GM23338 (cell line): ENCODE results near the gene STX8. TPM values are rescaled to one million over a fixed set of nuclear protein-coding genes. Genes with fewer than 3 reads are reported as not detected.

Experiments
- ATAC-seq: fragments of 200-7000 bp; cut with Tn5 transposase; 3 replicates; pipeline ENCODE4 v1.9.1; 2020
- DNase-seq: peaks from one replicate; pipeline ENCODE4 v3.0.0-alpha.2; 2015; ENCODE audit warnings: low spot score
- H2AFZ ChIP-seq: fragments of 200-600 bp; sonication (generic); 2 replicates; pipeline ENCODE4 v1.8.0; 2016; ENCODE audit warnings: antibody characterized with exemption, mild to moderate bottlenecking, moderate library complexity
- H3F3A ChIP-seq: fragments of 200-600 bp; sonication (generic); replicated peaks from 2 replicates; pipeline ENCODE4 v1.8.0; 2017; ENCODE audit warnings: antibody characterized with exemption, mixed run types, low read depth
- H3K27ac ChIP-seq: fragments of 200-600 bp; sonication (generic); 2 replicates; pipeline ENCODE4 v1.6.1; 2016; ENCODE audit warnings: low read depth
- H3K27me3 ChIP-seq: fragments of 200-600 bp; sonication (generic); 2 replicates; pipeline ENCODE4 v1.8.0; 2016; ENCODE audit warnings: mild to moderate bottlenecking, mixed run types, moderate library complexity; ENCODE audit not compliant: insufficient read depth
- H3K36me3 ChIP-seq: fragments of 200-600 bp; sonication (generic); 2 replicates; pipeline ENCODE4 v1.8.0; 2016; ENCODE audit warnings: mild to moderate bottlenecking; ENCODE audit not compliant: insufficient read depth
- H3K4me1 ChIP-seq: fragments of 200-600 bp; sonication (generic); 2 replicates; pipeline ENCODE4 v1.8.0; 2016; ENCODE audit warnings: mild to moderate bottlenecking, moderate library complexity; ENCODE audit not compliant: insufficient read depth
- H3K4me2 ChIP-seq: fragments of 200-600 bp; sonication (generic); 2 replicates; pipeline ENCODE4 v1.7.1; 2017; ENCODE audit warnings: mixed run types
- H3K4me3 ChIP-seq: fragments of 200-600 bp; sonication (generic); 2 replicates; pipeline ENCODE4 v1.6.1; 2016; ENCODE audit warnings: mixed run types
- H3K79me2 ChIP-seq: fragments of 200-600 bp; sonication (generic); replicated peaks from 2 replicates; pipeline ENCODE4 v1.8.0; 2017; ENCODE audit warnings: mild to moderate bottlenecking; ENCODE audit not compliant: insufficient read depth
- H3K9me2 ChIP-seq: fragments of 200-600 bp; sonication (generic); 2 replicates; pipeline ENCODE4 v1.8.0; 2017; ENCODE audit not compliant: insufficient read depth
- H4K20me1 ChIP-seq: fragments of 200-600 bp; sonication (generic); replicated peaks from 2 replicates; pipeline ENCODE4 v1.8.0; 2017; ENCODE audit warnings: mild to moderate bottlenecking; ENCODE audit not compliant: insufficient read depth
- H3K27ac Mint-ChIP-seq: 2 replicates; pipeline ENCODE4 v1.8.0; 2020; ENCODE audit warnings: inconsistent platforms, mild to moderate bottlenecking, moderate library complexity, mixed read lengths
- H3K27me3 Mint-ChIP-seq: 3 replicates; pipeline ENCODE4 v1.8.0; 2022; ENCODE audit warnings: low read depth, mild to moderate bottlenecking, moderate library complexity, mixed read lengths, inconsistent platforms; ENCODE audit not compliant: insufficient read depth, poor library complexity
- H3K36me3 Mint-ChIP-seq: 3 replicates; pipeline ENCODE4 v1.8.0; 2021; ENCODE audit warnings: low read depth, mild to moderate bottlenecking, inconsistent platforms, moderate library complexity, mixed read lengths
- H3K4me1 Mint-ChIP-seq: 3 replicates; pipeline ENCODE4 v1.8.0; 2020; ENCODE audit warnings: mild to moderate bottlenecking, inconsistent platforms, mixed read lengths
- H3K4me3 Mint-ChIP-seq: 3 replicates; pipeline ENCODE4 v1.8.0; 2021; ENCODE audit warnings: moderate library complexity, mild to moderate bottlenecking, inconsistent platforms, mixed read lengths
- H3K9me3 Mint-ChIP-seq: 3 replicates; pipeline ENCODE4 v1.8.0; 2020; ENCODE audit warnings: moderate library complexity, mild to moderate bottlenecking, inconsistent platforms, mixed read lengths
- CREB1 ChIP-seq: fragments of 250-450 bp; sonication (Bioruptor Pico); IDR thresholded peaks from 2 replicates; pipeline ENCODE4 v1.5.0; 2020; ENCODE audit warnings: low read depth, mild to moderate bottlenecking, moderate library complexity
- EZH2 ChIP-seq: fragments of 200-600 bp; sonication (generic); IDR thresholded peaks from one replicate; pipeline ENCODE4 v1.8.0; 2017; ENCODE audit warnings: antibody characterized with exemption, mild to moderate bottlenecking, low read depth; ENCODE audit not compliant: unreplicated experiment
- EZH2phosphoT487 ChIP-seq: fragments of 200-600 bp; sonication (generic); IDR thresholded peaks from one replicate; pipeline ENCODE4 v1.8.1; 2018; ENCODE audit warnings: antibody characterized with exemption; ENCODE audit not compliant: unreplicated experiment
- JUNB ChIP-seq: IDR thresholded peaks from one replicate; pipeline ENCODE4 v1.6.1; 2016; ENCODE audit warnings: antibody characterized with exemption; ENCODE audit not compliant: unreplicated experiment
- NANOG ChIP-seq: IDR thresholded peaks from 2 replicates; pipeline ENCODE4 v1.6.1; 2016; ENCODE audit warnings: antibody characterized with exemption, borderline replicate concordance
- POLR2AphosphoS5 ChIP-seq: IDR thresholded peaks from 2 replicates; pipeline ENCODE4 v1.6.1; 2016; ENCODE audit warnings: antibody characterized with exemption, low read depth
- STAT1 ChIP-seq: IDR thresholded peaks from one replicate; pipeline ENCODE4 v1.6.1; 2016; ENCODE audit warnings: antibody characterized with exemption; ENCODE audit not compliant: unreplicated experiment
- ZNF114 ChIP-seq: fragments of 250-450 bp; sonication (Bioruptor Pico); IDR thresholded peaks from 2 replicates; pipeline ENCODE4 v1.5.0; 2020; ENCODE audit warnings: mild to moderate bottlenecking, moderate library complexity
- ZNF331 ChIP-seq: fragments of 250-450 bp; sonication (Bioruptor Pico); IDR thresholded peaks from 2 replicates; pipeline ENCODE4 v1.5.0; 2020; ENCODE audit warnings: low read depth, mild to moderate bottlenecking, moderate library complexity
- polyA plus RNA-seq: library from polyadenylated mRNA; unstranded; fragments of >200 nt; fragmentation: Nextera tagmentation; extraction: Ambion mirVana; gene quantifications from 2 replicates; pipeline ENCODE4 v1.2.1, GENCODE V29; 2016
- total RNA-seq: library from RNA; depleted of rRNA; stranded (reverse); fragments of >200 nt; shearing (Covaris generic); gene quantifications from 2 replicates; pipeline ENCODE4 v1.2.3, GENCODE V29; 2014
- TF ChIP-seq, protein P1 (sequence below): IDR thresholded peaks from 2 replicates; pipeline ENCODE4 v1.6.1; 2016; ENCODE audit warnings: antibody characterized with exemption
- TF ChIP-seq, protein P2 (sequence below): IDR thresholded peaks from one replicate; pipeline ENCODE4 v1.6.1; 2018; ENCODE audit warnings: antibody characterized with exemption; ENCODE audit not compliant: unreplicated experiment
- TF ChIP-seq, protein P3 (sequence below): fragments of 250-450 bp; sonication (Bioruptor Pico); IDR thresholded peaks from 2 replicates; pipeline ENCODE4 v1.5.0; 2020; ENCODE audit warnings: mild to moderate bottlenecking, moderate library complexity
- TF ChIP-seq, protein P4 (sequence below), 2 experiments: fragments of 200-600 bp in 1 of 2; sonication (generic) in 1 of 2; conservative IDR thresholded peaks; 2 replicates each; pipeline versions ENCODE4 v1.5.1 to v1.6.1; 2016 to 2017; ENCODE audit warnings: antibody characterized with exemption in 2 of 2, low read depth in 2 of 2, mild to moderate bottlenecking in 2 of 2, moderate library complexity in 1 of 2

Gene STX8
- total and polyA plus RNA-seq, 2 experiments from 2014 or later = 59.4 to 82.3 TPM

DNA sequence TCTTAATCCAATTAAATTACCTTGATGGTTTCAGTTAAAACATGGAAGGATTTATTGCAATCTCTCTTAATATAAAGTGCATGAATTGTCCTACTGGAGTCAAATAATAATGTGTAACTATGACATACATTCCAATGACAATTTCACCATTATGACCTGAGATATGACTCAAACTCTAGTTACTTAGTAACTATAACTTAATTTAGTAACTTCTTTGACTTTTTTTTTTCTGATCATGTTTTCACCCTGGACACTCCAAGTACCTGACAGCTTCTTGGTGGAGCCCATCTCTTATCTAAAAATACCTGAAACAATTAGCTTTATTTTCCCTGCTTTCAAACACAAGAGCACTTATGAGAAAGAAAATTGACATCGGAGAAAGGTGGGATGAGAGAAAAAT is 123.7 kb downstream of the STX8 start:
- Histone ChIP-seq H3K4me2 (no peak overlapping the region), H2AFZ (no peak overlapping the region), H3K4me1 (no peaks in the 10 kb centered on the region), H3F3A (no peaks in the 10 kb centered on the region), H3K27me3 (no peaks in the 10 kb centered on the region), H3K79me2 (no peaks in the 10 kb centered on the region), H3K9me2 (no peaks in the 10 kb centered on the region), H3K27ac (no peak overlapping the region), H4K20me1 (no peaks in the 10 kb centered on the region), H3K4me3 (no peak overlapping the region), H3K36me3 (no peaks in the 10 kb centered on the region)
- H3K27ac Mint-ChIP-seq = no peak overlapping the region
- H3K36me3 Mint-ChIP-seq = no peaks in the 10 kb centered on the region
- ATAC-seq = no peak
- no peak overlapping the region for H3K4me3 Mint-ChIP-seq
- no peak for DNase-seq
- no peaks in the 10 kb centered on the region for H3K4me1 Mint-ChIP-seq
- TF ChIP-seq, protein P1, sequence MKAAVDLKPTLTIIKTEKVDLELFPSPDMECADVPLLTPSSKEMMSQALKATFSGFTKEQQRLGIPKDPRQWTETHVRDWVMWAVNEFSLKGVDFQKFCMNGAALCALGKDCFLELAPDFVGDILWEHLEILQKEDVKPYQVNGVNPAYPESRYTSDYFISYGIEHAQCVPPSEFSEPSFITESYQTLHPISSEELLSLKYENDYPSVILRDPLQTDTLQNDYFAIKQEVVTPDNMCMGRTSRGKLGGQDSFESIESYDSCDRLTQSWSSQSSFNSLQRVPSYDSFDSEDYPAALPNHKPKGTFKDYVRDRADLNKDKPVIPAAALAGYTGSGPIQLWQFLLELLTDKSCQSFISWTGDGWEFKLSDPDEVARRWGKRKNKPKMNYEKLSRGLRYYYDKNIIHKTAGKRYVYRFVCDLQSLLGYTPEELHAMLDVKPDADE = no peak
- no peak for TF ChIP-seq NANOG
- TF ChIP-seq, protein P2, sequence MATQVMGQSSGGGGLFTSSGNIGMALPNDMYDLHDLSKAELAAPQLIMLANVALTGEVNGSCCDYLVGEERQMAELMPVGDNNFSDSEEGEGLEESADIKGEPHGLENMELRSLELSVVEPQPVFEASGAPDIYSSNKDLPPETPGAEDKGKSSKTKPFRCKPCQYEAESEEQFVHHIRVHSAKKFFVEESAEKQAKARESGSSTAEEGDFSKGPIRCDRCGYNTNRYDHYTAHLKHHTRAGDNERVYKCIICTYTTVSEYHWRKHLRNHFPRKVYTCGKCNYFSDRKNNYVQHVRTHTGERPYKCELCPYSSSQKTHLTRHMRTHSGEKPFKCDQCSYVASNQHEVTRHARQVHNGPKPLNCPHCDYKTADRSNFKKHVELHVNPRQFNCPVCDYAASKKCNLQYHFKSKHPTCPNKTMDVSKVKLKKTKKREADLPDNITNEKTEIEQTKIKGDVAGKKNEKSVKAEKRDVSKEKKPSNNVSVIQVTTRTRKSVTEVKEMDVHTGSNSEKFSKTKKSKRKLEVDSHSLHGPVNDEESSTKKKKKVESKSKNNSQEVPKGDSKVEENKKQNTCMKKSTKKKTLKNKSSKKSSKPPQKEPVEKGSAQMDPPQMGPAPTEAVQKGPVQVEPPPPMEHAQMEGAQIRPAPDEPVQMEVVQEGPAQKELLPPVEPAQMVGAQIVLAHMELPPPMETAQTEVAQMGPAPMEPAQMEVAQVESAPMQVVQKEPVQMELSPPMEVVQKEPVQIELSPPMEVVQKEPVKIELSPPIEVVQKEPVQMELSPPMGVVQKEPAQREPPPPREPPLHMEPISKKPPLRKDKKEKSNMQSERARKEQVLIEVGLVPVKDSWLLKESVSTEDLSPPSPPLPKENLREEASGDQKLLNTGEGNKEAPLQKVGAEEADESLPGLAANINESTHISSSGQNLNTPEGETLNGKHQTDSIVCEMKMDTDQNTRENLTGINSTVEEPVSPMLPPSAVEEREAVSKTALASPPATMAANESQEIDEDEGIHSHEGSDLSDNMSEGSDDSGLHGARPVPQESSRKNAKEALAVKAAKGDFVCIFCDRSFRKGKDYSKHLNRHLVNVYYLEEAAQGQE = no peak
- TF ChIP-seq, protein P3, sequence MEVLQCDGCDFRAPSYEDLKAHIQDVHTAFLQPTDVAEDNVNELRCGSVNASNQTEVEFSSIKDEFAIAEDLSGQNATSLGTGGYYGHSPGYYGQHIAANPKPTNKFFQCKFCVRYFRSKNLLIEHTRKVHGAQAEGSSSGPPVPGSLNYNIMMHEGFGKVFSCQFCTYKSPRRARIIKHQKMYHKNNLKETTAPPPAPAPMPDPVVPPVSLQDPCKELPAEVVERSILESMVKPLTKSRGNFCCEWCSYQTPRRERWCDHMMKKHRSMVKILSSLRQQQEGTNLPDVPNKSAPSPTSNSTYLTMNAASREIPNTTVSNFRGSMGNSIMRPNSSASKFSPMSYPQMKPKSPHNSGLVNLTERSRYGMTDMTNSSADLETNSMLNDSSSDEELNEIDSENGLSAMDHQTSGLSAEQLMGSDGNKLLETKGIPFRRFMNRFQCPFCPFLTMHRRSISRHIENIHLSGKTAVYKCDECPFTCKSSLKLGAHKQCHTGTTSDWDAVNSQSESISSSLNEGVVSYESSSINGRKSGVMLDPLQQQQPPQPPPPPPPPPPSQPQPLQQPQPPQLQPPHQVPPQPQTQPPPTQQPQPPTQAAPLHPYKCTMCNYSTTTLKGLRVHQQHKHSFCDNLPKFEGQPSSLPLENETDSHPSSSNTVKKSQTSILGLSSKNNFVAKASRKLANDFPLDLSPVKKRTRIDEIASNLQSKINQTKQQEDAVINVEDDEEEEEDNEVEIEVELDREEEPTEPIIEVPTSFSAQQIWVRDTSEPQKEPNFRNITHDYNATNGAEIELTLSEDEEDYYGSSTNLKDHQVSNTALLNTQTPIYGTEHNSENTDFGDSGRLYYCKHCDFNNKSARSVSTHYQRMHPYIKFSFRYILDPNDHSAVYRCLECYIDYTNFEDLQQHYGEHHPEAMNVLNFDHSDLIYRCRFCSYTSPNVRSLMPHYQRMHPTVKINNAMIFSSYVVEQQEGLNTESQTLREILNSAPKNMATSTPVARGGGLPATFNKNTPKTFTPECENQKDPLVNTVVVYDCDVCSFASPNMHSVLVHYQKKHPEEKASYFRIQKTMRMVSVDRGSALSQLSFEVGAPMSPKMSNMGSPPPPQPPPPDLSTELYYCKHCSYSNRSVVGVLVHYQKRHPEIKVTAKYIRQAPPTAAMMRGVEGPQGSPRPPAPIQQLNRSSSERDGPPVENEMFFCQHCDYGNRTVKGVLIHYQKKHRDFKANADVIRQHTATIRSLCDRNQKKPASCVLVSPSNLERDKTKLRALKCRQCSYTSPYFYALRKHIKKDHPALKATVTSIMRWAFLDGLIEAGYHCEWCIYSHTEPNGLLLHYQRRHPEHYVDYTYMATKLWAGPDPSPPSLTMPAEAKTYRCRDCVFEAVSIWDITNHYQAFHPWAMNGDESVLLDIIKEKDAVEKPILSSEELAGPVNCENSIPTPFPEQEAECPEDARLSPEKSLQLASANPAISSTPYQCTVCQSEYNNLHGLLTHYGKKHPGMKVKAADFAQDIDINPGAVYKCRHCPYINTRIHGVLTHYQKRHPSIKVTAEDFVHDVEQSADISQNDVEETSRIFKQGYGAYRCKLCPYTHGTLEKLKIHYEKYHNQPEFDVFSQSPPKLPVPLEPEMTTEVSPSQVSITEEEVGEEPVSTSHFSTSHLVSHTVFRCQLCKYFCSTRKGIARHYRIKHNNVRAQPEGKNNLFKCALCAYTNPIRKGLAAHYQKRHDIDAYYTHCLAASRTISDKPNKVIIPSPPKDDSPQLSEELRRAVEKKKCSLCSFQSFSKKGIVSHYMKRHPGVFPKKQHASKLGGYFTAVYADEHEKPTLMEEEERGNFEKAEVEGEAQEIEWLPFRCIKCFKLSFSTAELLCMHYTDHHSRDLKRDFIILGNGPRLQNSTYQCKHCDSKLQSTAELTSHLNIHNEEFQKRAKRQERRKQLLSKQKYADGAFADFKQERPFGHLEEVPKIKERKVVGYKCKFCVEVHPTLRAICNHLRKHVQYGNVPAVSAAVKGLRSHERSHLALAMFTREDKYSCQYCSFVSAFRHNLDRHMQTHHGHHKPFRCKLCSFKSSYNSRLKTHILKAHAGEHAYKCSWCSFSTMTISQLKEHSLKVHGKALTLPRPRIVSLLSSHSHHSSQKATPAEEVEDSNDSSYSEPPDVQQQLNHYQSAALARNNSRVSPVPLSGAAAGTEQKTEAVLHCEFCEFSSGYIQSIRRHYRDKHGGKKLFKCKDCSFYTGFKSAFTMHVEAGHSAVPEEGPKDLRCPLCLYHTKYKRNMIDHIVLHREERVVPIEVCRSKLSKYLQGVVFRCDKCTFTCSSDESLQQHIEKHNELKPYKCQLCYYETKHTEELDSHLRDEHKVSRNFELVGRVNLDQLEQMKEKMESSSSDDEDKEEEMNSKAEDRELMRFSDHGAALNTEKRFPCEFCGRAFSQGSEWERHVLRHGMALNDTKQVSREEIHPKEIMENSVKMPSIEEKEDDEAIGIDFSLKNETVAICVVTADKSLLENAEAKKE (CRISPR knock-in tag) = no peak
- TF ChIP-seq JUNB = no peak
- no peak for TF ChIP-seq CREB1 (CRISPR knock-in tag)
- TF ChIP-seq EZH2phosphoT487 = no peak
- no peak for TF ChIP-seq STAT1
- TF ChIP-seq, protein P4, sequence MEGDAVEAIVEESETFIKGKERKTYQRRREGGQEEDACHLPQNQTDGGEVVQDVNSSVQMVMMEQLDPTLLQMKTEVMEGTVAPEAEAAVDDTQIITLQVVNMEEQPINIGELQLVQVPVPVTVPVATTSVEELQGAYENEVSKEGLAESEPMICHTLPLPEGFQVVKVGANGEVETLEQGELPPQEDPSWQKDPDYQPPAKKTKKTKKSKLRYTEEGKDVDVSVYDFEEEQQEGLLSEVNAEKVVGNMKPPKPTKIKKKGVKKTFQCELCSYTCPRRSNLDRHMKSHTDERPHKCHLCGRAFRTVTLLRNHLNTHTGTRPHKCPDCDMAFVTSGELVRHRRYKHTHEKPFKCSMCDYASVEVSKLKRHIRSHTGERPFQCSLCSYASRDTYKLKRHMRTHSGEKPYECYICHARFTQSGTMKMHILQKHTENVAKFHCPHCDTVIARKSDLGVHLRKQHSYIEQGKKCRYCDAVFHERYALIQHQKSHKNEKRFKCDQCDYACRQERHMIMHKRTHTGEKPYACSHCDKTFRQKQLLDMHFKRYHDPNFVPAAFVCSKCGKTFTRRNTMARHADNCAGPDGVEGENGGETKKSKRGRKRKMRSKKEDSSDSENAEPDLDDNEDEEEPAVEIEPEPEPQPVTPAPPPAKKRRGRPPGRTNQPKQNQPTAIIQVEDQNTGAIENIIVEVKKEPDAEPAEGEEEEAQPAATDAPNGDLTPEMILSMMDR (conservative IDR thresholded peaks at IDR 0.05; ENCODE audit: low read depth in 2 of 2) = no peak
- no peak for TF ChIP-seq EZH2
- no peak for TF ChIP-seq POLR2AphosphoS5
- no peak for TF ChIP-seq ZNF331 (CRISPR knock-in tag)
- TF ChIP-seq ZNF114 (CRISPR knock-in tag) = no peak
- H3K9me3 Mint-ChIP-seq = no peaks in the 10 kb centered on the region; the same call in 2 of the 3 replicates
- no peaks in the 10 kb centered on the region for H3K27me3 Mint-ChIP-seq
